ENCODE data around the gene NRXN3. TPM values are rescaled to one million over a fixed set of nuclear protein-coding genes. Genes with fewer than 3 reads are reported as not detected.

NRXN3 gene
- polyA plus RNA-seq, 1 donor from 2014 or later: 110 TPM

DNA sequence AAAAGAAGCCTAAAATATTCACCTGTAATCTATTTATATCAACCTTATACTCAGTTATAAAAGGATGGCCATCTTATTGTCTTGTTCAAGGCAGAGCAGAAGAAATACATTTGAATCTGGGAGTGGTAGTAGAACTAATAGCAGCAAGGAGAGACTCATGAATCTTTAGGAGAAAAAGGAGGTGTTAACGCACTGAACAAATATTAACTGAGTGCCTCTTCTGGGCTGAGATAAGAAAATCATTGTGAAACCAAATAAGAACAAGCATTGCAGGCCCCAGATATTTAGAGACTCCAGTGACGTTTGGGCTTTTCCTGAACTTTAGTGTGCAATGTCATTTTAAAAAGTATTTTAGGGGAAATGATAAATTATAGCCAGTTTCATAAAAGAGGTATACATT is 1250.6 kb downstream of the NRXN3 start:
- no peaks in the 10 kb centered on the region for H3K27me3 ChIP-seq (ENCODE audit: insufficient read depth, low read depth, low read length)
- H3F3A ChIP-seq (ENCODE audit: insufficient read depth, low read length, poor library complexity, severe bottlenecking): no peaks in the 10 kb centered on the region
- no peak overlapping the region for H3K4me2 ChIP-seq (ENCODE audit: low read length)
- no peak overlapping the region for H3K4me3 ChIP-seq (ENCODE audit: low read length)
- no peaks in the 10 kb centered on the region for H3K79me2 ChIP-seq (replicated peaks; ENCODE audit: insufficient read depth, low read length)
- no peaks in the 10 kb centered on the region for H3K36me3 ChIP-seq (ENCODE audit: insufficient read depth, low read length)
- TF ChIP-seq MXI1 (conservative IDR thresholded peaks at IDR 0.05; ENCODE audit: poor library complexity, severe bottlenecking): no peak
- no peak for TF ChIP-seq EZH2 (IDR thresholded peaks at IDR 0.05; ENCODE audit: borderline replicate concordance, insufficient read depth, low read length, poor library complexity, severe bottlenecking)
- no peak for TF ChIP-seq SMC3 (conservative IDR thresholded peaks at IDR 0.05; ENCODE audit: poor library complexity)
- TF ChIP-seq RAD21 (conservative IDR thresholded peaks at IDR 0.05): no peak
- TF ChIP-seq, protein P1, sequence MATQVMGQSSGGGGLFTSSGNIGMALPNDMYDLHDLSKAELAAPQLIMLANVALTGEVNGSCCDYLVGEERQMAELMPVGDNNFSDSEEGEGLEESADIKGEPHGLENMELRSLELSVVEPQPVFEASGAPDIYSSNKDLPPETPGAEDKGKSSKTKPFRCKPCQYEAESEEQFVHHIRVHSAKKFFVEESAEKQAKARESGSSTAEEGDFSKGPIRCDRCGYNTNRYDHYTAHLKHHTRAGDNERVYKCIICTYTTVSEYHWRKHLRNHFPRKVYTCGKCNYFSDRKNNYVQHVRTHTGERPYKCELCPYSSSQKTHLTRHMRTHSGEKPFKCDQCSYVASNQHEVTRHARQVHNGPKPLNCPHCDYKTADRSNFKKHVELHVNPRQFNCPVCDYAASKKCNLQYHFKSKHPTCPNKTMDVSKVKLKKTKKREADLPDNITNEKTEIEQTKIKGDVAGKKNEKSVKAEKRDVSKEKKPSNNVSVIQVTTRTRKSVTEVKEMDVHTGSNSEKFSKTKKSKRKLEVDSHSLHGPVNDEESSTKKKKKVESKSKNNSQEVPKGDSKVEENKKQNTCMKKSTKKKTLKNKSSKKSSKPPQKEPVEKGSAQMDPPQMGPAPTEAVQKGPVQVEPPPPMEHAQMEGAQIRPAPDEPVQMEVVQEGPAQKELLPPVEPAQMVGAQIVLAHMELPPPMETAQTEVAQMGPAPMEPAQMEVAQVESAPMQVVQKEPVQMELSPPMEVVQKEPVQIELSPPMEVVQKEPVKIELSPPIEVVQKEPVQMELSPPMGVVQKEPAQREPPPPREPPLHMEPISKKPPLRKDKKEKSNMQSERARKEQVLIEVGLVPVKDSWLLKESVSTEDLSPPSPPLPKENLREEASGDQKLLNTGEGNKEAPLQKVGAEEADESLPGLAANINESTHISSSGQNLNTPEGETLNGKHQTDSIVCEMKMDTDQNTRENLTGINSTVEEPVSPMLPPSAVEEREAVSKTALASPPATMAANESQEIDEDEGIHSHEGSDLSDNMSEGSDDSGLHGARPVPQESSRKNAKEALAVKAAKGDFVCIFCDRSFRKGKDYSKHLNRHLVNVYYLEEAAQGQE (IDR thresholded peaks at IDR 0.05; ENCODE audit: borderline replicate concordance): no peak
- TF ChIP-seq TAF1 (IDR thresholded peaks at IDR 0.05; ENCODE audit: low read depth): no peak
- no peak for TF ChIP-seq EP300 (conservative IDR thresholded peaks at IDR 0.05; ENCODE audit: poor library complexity, severe bottlenecking)
- TF ChIP-seq, protein P2, sequence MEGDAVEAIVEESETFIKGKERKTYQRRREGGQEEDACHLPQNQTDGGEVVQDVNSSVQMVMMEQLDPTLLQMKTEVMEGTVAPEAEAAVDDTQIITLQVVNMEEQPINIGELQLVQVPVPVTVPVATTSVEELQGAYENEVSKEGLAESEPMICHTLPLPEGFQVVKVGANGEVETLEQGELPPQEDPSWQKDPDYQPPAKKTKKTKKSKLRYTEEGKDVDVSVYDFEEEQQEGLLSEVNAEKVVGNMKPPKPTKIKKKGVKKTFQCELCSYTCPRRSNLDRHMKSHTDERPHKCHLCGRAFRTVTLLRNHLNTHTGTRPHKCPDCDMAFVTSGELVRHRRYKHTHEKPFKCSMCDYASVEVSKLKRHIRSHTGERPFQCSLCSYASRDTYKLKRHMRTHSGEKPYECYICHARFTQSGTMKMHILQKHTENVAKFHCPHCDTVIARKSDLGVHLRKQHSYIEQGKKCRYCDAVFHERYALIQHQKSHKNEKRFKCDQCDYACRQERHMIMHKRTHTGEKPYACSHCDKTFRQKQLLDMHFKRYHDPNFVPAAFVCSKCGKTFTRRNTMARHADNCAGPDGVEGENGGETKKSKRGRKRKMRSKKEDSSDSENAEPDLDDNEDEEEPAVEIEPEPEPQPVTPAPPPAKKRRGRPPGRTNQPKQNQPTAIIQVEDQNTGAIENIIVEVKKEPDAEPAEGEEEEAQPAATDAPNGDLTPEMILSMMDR (IDR thresholded peaks at IDR 0.05; ENCODE audit: poor library complexity, severe bottlenecking): no peak
- no peak for TF ChIP-seq POLR2AphosphoS5 (IDR thresholded peaks at IDR 0.05)
- no peak overlapping the region for H3K27ac ChIP-seq (ENCODE audit: low read length)
- no peak overlapping the region for H2AFZ ChIP-seq (ENCODE audit: low read depth, low read length)
- no peaks in the 10 kb centered on the region for H4K20me1 ChIP-seq (ENCODE audit: insufficient read depth)
- H3K9me2 ChIP-seq (ENCODE audit: insufficient read depth, low read length): no peaks in the 10 kb centered on the region
- no peak overlapping the region for H3K9ac ChIP-seq (ENCODE audit: low read length)
- H3K9me3 ChIP-seq (ENCODE audit: low read length): no peaks in the 10 kb centered on the region

DNA sequence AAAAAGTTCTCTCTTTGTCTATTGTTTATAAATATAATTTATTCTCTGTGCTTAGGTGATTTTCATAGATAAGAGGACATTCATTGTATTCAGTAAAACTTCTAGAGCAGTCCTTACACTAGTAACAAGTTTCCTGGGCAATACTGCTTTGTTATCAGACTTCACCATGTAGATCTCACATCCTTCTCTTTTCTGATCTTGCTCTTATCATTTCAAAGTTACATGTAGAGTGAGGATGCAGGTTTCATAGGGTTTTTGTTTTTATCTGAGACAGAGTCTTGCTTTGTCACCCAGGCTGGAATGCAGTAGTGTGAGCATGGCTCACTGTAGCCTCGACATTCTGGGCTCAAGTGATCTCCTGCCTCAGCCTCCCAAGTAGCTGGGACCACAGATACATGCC is 1251.6 kb downstream of the NRXN3 start:
- Histone ChIP-seq H3K36me3 (ENCODE audit: insufficient read depth, low read length) (no peaks in the 10 kb centered on the region), H3K79me2 (replicated peaks; ENCODE audit: insufficient read depth, low read length) (no peaks in the 10 kb centered on the region), H2AFZ (ENCODE audit: low read depth, low read length) (no peak overlapping the region), H3K4me3 (ENCODE audit: low read length) (no peak overlapping the region), H3K4me2 (ENCODE audit: low read length) (no peak overlapping the region), H3F3A (ENCODE audit: insufficient read depth, low read length, poor library complexity, severe bottlenecking) (no peaks in the 10 kb centered on the region), H4K20me1 (ENCODE audit: insufficient read depth) (no peaks in the 10 kb centered on the region), H3K9me2 (ENCODE audit: insufficient read depth, low read length) (no peaks in the 10 kb centered on the region), H3K9ac (ENCODE audit: low read length) (no peak overlapping the region), H3K27me3 (ENCODE audit: insufficient read depth, low read depth, low read length) (no peaks in the 10 kb centered on the region), H3K9me3 (ENCODE audit: low read length) (no peaks in the 10 kb centered on the region), H3K27ac (ENCODE audit: low read length) (no peak overlapping the region)
- TF ChIP-seq EP300 (conservative IDR thresholded peaks at IDR 0.05; ENCODE audit: poor library complexity, severe bottlenecking) (no peak), SMC3 (conservative IDR thresholded peaks at IDR 0.05; ENCODE audit: poor library complexity) (no peak), EZH2 (IDR thresholded peaks at IDR 0.05; ENCODE audit: borderline replicate concordance, insufficient read depth, low read length, poor library complexity, severe bottlenecking) (no peak), MXI1 (conservative IDR thresholded peaks at IDR 0.05; ENCODE audit: poor library complexity, severe bottlenecking) (no peak), RAD21 (conservative IDR thresholded peaks at IDR 0.05) (no peak), POLR2AphosphoS5 (IDR thresholded peaks at IDR 0.05) (no peak), TAF1 (IDR thresholded peaks at IDR 0.05; ENCODE audit: low read depth) (no peak)
- TF ChIP-seq, protein P2 (IDR thresholded peaks at IDR 0.05; ENCODE audit: poor library complexity, severe bottlenecking): no peak
- TF ChIP-seq, protein P1 (IDR thresholded peaks at IDR 0.05; ENCODE audit: borderline replicate concordance): no peak
